ENCODE measurements around the gene LSM3. TPM values are rescaled to one million over a fixed set of nuclear protein-coding genes. Genes with fewer than 3 reads are reported as not detected.

The LSM3 gene
- total and polyA plus RNA-seq, 7 donors, result 11.1 to 20.2 (median 14.1) TPM

DNA sequence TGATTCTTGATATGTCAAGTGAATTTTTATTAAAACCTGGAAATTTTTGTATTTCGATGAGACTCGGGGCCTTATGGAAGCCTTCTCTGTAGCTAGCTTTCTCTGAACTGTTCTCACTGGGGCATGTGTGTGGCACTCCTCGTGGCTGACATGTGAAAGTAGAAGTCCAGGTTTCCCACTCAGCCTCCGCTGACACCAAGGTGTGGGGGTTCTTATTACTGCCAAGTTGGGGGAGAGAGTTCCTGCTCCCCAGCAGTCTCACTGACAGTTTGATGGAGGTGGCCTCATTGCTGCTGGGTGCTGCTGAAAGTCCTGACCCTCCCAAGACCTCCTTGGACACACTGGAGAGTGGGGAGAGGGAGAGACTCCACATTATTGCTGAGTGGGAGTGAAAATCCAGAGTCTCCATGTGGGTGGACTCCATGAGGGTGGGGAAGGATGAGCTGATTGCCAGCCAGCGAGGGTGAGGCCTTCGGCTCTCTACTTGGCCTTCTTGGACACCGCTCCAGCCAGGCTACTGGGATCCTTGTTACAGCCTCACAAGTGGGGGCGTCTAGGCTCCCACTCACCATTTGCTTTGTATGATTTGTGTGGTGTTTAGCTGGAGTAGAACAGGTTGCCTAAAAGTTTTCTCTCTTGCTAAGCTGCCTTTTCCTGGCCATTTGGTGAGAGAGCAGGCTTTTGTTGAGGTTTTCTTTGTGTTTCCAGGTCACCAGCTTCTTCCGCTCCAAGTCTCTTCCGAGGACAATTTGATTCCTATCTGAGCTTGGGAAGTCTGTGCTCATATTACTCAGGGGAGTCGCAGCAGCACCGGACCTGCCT lies 64.1 kb downstream of the LSM3 start:
- 86 to 91% (median 88%) methylated on average over 12 of the region's 12 CpGs for whole genome bisulfite sequencing, 3 donors
- Histone ChIP-seq H3K9me3 (no peaks in the 10 kb centered on the region), H3K27me3 (ENCODE audit: insufficient read depth in 3 of 3, low read length in 2 of 3) (no peaks in the 10 kb centered on the region), H3K27ac (no peak overlapping the region), H3K4me1 (no peaks in the 10 kb centered on the region), H3K4me3 (no peak overlapping the region), H3K36me3 (ENCODE audit: insufficient read depth in 1 of 2, low read depth in 1 of 2) (no peaks in the 10 kb centered on the region)
- DNase-seq (no peak), ATAC-seq (no peak)
- no peak for TF ChIP-seq CTCF (IDR thresholded peaks at IDR 0.05)
- intact Hi-C loops (cut with DNase I), result no loop called here

DNA sequence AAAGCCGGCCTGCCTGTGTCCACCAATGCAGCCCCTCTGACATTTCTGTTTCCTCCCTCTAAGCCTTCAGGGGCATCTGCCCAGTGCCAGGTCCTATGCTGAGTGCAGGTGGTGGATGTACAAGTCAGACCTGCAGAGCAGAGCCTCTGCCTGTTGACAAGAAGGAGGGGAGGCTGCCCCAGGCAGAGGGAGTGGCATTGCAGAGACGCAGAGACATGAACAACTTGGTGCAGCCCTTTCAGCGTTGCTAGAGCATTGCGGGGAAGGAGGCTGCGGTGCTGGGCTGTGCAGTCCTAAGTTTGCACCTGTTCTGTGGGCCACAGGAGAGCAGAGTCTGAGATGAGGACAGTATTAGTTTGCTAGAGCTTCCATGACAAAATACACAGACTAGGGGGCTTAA lies 65.2 kb downstream of the LSM3 start:
- no peak for ATAC-seq
- 94 to 95% (median 94%) methylated on average over 5 of the region's 5 CpGs for WGBS, 3 donors
- no peak for DNase-seq

DNA sequence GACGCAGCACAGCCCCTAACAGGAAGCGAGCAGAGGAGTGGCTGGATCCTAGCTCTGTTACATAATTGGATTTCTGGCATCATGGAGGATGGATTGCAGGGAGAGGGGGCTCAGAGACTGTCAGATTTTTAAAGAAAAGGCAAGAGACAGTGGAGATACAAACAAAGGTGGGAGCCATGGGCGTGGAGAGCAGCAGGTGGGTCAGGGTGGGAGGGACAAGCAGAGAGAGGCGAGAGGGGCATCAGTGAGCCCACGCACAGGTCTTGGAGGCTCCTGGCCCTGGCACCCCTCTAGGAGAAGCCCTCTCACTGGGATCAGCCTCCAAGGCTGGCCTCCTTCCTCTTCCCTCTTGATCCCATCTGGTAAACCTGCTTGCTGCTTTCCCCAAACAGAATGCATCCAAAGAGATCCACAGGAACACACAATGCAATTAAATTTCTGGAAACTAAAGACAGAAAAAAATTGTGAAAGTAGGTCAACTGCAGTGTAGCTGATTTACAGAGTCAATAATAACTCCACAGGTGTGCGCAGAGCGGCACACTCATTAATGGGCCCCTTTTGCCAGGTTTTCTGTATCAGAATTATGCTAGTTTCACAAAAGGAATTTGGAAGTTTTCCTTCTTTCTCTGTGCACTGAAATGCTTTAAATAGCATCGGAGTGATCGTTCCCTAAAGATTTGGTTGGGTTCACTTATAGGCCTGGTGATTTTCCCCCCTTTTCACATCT lies 66.1 kb downstream of the LSM3 start:
- no peak for ATAC-seq
- Histone ChIP-seq H3K27ac (no peak overlapping the region), H3K4me1 (no peaks in the 10 kb centered on the region), H3K36me3 (ENCODE audit: insufficient read depth in 1 of 2, low read depth in 1 of 2) (no peaks in the 10 kb centered on the region), H3K27me3 (ENCODE audit: insufficient read depth in 3 of 3, low read length in 2 of 3) (no peaks in the 10 kb centered on the region), H3K4me3 (no peak overlapping the region), H3K9me3 (no peaks in the 10 kb centered on the region)
- TF ChIP-seq CTCF (IDR thresholded peaks at IDR 0.05), result no peak
- no peak for DNase-seq
- intact Hi-C loops (cut with DNase I), result loop anchor here in 1 of 2 donors (5.0 kb wide), 1 partner anchor 32 kb away; no protein-coding TSS in a partner anchor
- WGBS, 3 donors, result 91 to 94% (median 92%) methylated on average over 9 of the region's 9 CpGs

More for the DNA sequence above, 65.2 kb downstream of the LSM3 start:
- Histone ChIP-seq H3K4me3 (no peak overlapping the region), H3K9me3 (no peaks in the 10 kb centered on the region), H3K27ac (no peak overlapping the region), H3K36me3 (ENCODE audit: insufficient read depth in 1 of 2, low read depth in 1 of 2) (no peaks in the 10 kb centered on the region), H3K27me3 (ENCODE audit: insufficient read depth in 3 of 3, low read length in 2 of 3) (no peaks in the 10 kb centered on the region), H3K4me1 (no peaks in the 10 kb centered on the region)
- intact Hi-C loops (cut with DNase I), result no loop called here
- no peak for TF ChIP-seq CTCF (IDR thresholded peaks at IDR 0.05)

- Histone ChIP-seq H3K27ac (no peak overlapping the region), H3K4me3 (no peak overlapping the region), H3K27me3 (ENCODE audit: insufficient read depth in 3 of 3, low read length in 2 of 3) (no peaks in the 10 kb centered on the region), H3K36me3 (ENCODE audit: insufficient read depth in 1 of 2, low read depth in 1 of 2) (no peaks in the 10 kb centered on the region), H3K4me1 (no peaks in the 10 kb centered on the region), H3K9me3 (no peaks in the 10 kb centered on the region)
- WGBS, 3 donors, result 91 to 93% (median 92%) methylated on average over 6 of the region's 6 CpGs
- ATAC-seq, result no peak
- no peak for DNase-seq
- intact Hi-C loops (cut with DNase I), result loop anchor here in 1 of 2 donors (5.0 kb wide), 1 partner anchor 33 kb away; no protein-coding TSS in a partner anchor
- TF ChIP-seq CTCF (IDR thresholded peaks at IDR 0.05), result no peak
Observed at GRCh38 chr3:14245248-14245639, 66.6 kb downstream of the LSM3 start.
